Stimulated activated CD8-positive, alpha-beta memory T cell treated with anti-CD3 and anti-CD28 coated beads, Interleukin-4, amount 100 ng/mL, for 4 hours (primary cell): ENCODE measurements around the gene GOLGA1.

ENCODE experiments used
- DNase-seq, 2 donors: peaks; one replicate each; pipeline ENCODE4 v3.0.0-alpha.2; 2020; ENCODE audit warnings: low read depth in 2 of 2, low spot score in 1 of 2

GOLGA1 gene

DNA sequence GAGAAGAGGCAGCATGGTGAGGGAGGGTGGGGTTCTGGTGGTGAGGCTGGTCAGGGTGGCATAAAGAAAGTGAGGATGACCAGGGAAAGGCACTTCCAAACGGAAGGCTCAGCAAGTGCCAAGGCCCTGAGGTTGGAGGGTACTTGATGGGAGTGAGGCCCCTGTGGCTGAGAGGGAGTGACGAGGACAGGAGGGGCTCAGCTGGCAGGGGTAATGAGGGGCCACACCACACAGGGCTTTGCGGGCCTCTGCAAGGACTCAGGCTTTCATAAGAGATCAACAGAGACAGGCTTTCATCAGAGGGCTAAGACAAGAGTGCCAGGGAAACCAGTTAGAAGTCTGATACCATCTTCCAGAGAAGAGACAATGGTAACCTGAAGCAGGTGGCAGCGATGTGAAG, 55.3 kb downstream of the GOLGA1 start:
- no peak for DNase-seq

DNA sequence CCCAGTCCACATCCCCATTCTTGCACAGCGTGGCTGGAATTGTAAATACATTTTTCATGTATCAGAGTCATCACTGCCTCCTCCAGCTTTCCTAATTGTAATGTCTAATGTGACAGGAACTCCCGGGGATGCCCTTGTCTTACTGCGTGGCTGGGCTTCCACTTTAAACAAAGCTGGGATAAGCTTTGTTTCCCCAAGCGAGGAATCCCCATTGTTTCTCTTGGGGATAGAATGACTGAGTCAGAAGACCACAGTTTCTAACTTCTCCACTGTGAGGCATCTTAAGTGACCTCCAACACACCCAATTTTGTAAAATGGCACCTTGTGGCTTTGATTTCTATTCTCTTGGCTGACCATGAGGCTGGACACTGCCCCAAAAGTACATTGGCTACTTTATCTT, 56.5 kb downstream of the GOLGA1 start:
- no peak for DNase-seq

DNA sequence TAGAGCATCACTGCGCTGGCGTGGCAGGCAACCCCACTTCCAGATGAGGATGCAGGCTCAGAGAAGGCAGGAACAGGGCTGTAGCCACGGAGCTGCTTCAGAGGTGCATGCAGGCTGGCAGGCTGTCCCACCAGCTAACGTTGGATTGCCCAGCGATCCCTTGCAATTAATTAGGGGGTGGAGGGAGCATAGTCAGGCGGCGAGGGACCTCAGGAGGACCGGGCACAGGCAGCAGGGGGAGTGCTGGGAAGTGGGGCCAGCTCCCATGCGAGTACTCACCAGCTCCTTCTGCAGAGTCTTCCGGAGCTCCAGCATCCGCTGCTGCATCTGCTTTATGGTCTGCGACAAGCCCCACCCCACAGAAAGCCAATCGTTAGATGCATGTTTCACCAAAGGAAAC, 58.7 kb downstream of the GOLGA1 start:
- DNase-seq: no peak

DNA sequence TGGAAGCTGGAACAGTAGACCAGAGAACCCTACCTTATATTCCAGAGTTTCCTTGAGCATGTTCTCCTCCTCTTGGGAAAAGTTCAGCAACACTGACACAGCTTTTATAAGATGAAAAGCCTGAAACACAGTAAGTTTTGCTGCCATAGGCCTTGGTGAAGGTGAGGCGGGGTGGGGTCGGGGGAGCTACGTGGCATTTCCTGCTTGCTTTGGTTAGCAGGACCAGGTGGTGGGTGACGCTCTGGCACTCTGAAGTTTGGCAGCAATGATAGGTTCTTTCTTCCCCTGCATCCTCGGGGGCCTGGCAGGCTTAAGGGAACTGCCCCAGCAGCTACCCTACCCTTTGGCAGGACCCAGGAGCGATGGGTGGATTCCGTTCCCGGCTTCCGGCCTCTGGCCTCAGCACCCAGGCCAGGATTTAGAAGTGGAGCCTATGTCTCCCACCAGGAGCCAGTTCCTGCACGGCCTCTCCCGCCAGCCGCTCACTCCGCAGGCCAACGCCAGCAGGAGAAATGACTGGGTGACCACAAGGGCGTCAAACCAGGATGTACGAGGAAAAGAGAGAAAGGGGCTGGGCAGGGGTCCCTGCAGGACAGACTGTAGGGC, 59.6 kb downstream of the GOLGA1 start:
- no peak for DNase-seq

DNA sequence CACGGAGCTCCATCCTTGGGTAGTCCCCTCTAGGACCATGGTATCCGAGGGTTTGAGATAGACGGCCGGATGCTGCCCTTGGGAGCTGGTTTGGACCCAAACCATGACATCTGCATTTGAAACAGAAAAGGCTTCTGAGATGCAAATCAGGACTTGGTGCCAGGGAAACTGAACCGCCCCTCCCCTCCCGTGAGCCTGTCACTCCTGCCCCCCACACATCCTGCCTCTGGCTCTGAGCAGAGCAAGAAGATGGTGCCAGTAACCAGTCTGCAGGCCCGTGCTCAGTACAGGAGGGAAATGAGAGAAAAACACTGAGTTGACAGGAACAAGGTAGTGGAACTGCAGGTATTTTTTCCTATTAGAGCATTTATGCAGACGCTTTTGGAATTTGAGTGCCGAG, 60.4 kb downstream of the GOLGA1 start:
- no peak for DNase-seq

DNA sequence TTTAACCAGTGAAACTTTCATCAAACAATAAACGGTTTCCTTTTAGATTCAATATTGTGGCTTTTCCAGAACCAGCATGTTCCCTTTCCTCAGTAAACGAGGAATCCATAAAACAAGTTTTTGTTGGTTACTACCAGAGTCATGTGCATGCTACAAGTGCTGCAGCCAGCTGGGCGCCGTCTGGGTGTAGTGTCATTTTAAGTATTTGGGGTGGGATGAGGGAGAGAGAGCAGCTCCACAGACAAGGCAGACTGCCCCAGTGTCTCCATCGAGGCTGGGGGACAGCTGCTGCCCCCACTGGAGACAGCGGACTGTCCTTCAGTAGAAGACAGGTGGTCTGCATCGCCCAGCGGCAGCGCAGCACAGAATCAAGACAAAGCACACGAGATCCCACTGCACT, 61.7 kb downstream of the GOLGA1 start:
- DNase-seq: no peak

DNA sequence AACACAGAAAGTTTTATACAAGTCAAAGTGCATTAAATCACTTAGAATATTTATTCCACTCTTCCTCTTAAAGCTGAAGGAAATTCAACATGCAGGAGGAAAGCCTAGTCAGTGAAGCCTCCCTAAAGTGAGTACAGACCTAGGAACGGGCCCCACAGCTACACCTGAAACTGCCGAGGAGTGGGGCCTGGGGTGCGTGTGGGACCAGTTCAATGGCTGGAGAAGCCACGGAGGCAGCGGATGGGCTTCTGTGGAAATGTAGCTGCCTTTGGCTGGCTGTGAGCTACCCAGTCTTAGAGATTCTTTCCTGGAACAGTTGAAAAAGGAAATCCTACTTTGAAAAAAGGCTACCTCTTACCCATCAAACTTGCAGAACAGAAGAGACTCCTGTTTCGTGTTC, 62.4 kb downstream of the GOLGA1 start:
- no peak for DNase-seq

DNA sequence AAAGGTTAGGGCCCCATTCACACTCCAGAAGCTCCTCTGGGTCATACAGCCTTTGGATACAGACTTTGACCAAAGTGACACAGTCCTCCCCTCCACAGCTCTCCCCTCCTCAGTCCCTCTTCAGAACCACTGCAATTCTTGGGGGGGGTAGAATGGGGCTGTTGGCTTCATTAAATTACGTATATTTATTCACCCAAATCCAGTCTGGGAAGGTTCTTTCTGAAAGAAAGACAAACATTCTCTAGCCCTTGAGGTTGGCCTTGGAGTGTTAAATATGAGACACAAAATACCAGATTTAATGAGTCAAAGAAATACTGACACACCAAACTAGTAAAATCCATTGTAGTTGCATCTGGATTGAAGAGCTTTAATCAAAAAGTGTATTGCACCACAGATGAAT, 62.9 kb downstream of the GOLGA1 start:
- no peak for DNase-seq

DNA sequence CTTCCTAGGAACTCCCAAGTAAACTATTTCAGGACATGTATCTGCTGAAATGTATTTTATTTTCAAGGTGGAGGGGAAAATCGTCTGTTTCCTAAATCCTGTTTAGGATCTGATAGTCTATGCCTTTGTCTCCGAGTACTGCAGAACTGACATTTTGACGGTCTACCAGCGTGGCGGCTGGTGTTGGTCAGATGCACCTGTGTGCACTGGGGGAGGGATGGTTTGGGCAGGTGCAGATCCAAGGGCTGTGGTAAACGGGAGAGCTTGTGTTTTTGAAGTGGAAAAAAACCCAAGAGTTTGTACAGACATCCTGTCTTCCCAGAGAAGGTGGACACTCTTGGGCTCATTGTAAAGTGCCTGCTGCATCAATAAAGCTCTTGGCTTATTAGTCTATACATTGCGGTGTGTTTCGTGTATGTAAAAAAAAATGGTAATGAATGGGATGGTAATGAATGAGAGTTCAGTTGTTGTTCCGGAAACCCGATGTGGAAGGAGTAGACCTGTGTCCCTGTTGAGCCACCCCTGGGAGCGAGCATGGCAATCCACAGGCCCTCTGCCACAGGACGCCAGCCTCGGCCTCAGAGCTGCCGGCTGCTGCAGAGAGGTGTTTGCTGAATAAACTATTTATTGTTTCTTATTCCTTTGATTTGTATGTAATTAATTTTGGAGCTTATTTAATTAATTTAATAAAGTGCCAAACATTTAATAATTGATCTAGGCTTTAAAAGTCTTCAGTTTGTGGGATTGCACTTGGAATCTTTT, 63.7 kb downstream of the GOLGA1 start:
- DNase-seq: no peak

DNA sequence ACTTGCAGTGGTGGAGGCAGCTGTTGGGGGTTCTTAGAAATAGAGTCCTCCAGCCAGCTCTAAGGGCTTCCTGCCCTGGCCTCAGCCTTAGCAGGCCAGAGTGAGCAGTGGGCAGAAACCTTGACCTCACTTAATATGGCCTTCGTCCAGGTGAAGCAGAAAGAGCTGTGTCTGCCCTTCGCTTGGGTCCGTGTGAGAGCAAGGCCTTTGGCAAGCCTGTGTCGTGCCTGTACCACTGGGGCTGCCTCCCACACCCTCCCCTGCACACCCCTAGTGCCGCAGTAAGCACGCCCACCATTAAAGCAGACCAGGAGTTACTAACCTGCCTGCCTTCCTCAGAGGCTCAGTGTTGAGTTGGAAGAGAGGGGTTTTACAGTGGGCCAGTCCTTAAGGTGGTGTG, 65.4 kb downstream of the GOLGA1 start:
- no peak for DNase-seq

DNA sequence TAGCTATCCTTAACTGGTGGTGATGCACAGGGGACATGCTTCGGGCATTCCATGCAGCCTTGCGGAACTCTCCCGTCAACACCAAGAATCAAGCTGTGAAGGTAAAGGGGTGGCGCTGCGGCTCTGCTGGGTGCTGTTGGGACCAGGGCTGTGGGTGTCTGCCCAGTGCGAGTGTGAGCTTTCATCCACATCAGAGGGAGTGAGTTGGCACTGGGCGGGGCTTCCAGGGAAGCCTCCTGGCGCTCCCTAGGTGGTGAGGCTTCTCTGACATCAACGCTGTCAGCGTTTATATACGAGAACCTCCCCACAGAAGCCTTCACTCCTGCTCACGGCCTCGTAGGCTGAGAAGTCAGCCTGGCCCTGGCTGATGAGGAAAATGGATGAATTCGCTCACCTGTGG, 67.2 kb downstream of the GOLGA1 start:
- DNase-seq: no peak

DNA sequence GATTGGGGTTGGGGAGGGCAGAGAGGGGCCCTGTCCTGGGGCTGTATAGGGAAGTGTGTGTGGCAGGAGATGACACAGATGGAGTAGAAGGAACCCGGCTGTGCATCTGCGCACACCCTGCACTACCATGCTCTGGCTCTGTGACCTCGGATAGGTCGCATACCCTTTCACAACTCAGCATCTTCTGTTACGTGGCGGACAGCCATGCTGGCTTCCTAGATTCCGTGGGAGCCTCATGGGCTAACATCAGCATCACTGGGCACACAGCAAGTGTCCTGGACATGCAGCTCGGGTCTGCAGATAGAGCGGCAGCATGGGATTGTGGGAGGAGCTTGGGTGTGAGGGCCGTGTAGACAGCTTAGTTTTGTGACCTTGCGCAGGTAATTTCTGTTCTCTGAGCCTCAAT, 69.7 kb downstream of the GOLGA1 start:
- no peak for DNase-seq

DNA sequence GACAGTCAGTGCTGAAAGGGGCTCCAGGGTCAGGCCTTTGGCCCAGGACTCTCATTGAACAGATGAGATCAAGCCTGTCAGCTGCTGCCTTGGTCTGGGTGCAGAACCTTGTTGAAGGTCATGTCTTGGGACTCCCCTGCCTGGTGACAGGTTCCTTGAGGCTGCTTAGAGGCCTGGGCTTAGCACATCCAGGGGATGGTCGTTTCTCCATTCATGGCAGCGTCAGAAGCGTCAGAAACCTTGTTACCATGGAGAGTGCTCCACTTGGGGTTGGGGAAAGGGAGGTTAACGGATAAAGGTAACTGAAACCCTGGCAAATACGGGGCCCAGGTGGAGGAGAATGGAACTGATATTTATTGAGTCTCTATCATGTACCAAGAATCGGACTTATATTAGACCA, 70.2 kb downstream of the GOLGA1 start:
- no peak for DNase-seq

DNA sequence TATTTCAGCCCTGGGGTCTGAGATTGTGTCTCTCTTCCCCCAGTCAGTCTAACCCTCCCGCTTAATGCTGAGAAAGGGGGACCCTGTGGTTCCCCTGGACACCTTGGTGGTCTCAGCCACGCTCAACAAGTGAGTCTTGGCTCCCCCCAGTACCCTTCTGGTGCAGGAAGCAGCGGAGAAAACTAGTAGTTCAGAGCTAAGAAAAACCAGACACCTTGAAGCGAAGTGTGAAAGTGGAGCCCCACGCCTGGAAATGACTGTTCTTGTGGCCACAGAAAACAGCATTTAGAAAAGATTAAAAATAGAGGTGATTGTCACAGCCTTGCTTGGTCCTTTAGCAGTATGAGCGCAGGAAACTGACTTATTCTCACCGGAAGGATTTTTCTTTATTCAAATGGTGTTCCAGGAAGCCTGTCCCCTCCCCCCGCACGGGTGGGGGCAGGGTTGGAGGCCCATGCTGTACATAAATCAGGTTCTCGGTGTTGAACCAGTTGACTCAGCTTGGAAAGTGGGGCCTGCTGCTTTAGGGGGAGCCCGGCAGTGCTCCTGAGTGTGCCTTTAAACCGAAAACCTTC, 70.8 kb downstream of the GOLGA1 start:
- DNase-seq: peak; percentile 75 to 81

DNA sequence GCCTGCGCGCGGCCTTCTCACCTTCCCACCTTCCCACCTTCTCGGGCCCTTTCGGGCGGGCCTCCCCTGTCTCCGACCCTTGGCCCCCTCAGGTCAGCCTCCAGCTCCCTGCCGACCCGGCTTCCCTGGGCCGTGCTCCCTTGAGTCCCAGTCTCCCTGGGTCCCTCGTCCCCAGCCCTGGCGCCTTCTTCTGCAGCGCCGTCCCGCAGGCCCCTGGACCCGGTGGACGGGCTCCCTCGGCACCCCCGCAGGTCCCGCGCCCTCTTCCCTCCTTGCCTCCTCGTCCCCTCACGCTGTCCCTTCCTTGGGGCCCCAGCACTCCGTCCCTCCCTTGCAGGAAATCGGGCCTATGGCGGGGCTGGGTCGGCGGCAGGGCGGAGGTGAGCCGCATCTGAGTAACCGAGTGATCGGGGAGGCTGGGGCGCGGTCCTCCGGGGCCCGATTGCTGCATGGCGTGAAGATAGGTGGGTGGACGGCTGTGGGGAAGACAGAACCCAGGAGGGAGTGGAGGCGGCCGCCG, 71.4 kb downstream of the GOLGA1 start:
- DNase-seq: no peak

DNA sequence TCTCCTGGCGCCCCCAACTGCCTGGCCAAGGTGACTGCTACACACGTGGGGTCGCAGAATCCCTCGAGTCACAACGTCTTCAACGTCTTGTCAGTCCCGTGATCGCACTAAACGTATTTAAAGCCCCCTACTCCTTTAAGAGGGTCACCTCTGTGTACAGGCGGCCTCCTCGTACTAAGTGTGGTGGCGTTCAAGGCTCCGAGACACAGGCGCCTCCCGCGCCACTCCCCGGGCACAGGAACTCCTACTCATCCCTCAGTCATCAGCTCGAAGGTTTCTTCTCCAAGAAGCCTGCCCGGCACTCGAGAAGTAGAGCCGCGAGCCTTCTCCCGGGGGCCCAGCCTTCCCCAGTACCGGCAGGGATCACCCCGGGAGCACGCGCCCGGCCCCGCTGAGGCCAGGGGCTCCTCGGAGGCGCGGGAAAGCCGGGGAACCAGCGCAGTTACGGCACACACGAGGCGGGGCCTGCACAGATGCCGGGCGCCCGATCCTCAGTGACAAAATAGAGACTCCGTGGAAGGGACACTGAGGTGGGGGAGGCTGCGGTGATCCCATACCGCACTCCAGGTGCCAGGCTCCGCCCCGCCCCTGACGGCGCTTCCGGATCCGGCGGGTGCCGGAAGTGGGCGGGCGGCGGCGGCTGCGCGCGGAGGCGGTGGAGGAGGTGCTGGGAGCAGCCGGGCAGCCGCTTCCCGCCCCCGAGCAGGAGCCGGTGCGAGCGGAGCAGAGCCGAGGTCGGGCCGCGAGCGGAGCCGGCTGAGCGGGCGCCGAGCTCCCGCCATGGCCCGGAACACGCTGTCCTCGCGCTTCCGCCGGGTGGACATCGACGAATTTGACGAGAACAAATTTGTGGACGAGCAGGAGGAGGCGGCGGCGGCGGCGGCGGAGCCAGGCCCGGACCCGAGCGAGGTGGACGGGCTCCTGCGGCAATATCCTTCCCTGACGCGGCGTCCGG, 72.1 kb downstream of the GOLGA1 start:
- DNase-seq: peak; percentile 73 to 85

DNA sequence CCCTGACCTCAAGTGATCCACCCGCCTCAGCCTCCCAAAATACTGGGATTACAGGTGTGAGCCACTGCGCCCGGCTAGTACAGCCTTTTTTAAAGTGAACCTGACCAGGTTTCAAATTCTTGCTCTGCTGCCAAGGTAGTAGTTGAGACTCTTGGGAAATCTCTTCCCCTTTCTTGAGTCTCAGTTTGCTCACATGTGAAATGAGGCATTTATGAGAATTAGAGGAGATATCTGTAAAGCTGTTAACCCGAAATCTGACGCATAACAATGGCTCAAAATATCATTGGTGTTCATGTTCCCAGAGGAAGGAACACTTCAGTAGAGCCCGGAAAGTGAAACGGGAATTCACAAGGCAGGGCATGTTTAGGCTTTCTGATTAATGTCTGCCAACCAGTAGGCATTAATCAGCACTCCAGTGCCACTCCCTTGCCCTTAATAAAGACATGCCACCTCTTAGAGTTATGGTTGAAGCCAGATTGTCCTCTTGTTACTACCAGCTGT, 77.5 kb downstream of the GOLGA1 start:
- no peak for DNase-seq

DNA sequence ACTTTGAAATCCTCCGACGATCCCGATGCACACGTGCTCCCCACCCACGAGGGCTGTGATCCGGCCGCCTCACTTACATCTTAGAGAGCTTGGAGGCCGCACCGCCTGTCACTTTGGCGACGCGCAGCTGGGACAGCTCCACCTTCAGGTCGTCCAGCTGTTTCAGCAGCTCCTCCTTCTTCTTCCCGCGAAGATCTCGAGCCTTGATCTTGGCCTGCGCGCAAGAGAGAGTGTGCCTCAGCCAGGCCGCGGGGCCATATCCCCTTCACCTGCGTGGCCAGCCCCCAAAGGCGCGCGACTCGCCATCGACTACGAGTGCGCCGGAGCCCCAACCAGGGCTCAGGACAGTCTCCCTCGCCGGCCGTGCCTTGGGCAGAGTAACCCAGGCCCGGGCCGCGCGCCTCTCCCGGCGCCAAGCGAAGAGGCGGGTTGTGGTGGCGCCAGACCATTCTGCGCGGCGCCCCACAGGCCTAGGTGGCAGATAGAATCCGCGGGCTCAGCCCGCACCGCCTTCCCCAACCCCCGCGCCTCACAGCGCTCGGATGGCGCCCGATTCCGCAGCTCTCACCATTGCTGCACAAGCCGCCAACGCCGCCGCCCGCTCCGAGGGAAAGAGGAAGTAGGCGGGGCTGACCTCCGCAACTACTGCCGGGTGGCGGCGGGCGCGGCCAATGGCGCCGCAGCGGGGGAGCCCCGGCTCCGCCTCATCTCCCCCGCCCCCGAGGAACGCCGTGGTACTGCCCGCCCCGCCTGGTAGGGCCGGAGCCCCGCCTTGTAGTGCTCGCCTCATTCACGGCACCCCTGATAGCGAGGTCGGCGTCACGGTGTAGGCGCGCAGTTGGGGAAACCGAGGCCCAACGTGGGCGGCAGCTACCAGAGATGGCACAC, 79.3 kb downstream of the GOLGA1 start, which contains the start of the genes ARPC5L and RPL35:
ARPC5L (plus strand) TSS at position 789 of the 888 bp plus-strand sequence. CDS start 7,161 bp downstream, outside the sequence.
RPL35 (minus strand) TSS at position 616 of the 888 bp plus-strand sequence; CDS start at position 571, 45 bp downstream.
- peak; percentile 90 for DNase-seq

DNA sequence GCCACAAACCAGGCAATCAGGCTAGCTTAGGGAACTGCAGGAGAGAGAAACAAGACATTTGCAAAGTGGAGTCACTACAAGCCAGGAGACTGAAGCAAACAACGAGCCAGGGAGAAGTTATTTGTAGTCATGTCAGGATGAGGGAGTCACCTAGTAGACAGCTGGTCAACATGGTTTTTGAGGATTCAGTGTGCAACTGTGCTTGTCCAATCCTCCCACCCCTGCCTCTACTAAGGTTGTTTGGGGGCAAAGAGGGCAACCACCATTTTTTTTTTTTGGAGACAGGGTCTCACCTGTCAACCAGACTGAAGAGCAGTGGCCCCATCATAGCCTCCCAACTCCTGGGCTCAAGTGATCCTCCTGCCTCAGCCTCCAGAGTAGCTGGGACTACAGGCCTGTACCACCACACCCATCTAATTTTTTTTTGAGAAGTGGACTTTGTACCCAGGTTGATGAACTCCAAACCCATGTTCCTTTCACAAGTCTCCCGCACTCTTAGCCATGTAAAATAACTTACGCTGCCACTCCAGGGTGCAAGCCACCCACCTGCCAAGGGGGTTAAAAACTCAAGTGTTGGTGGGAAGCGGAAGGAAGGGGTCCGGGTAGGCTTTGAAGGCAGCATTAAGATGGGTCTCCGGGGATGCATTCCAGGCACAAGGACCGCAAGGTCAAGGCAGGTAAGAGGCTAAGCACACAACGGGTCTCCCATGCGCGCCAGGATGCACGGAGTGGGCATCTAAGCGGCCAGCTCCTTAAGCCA, 80.1 kb downstream of the GOLGA1 start:
- DNase-seq: no peak
